HCT116 (cell line): Measurements from ENCODE around the gene KIRREL3. TPM values are rescaled to one million over a fixed set of nuclear protein-coding genes. Genes with fewer than 3 reads are reported as not detected.

Experiments used
- ATAC-seq: fragments of 200-7000 bp; cut with Tn5 transposase; 2 replicates; pipeline ENCODE4 v1.9.1; 2020; ENCODE audit warnings: mild to moderate bottlenecking, moderate library complexity
- BruUV-seq: library from RNA; stranded (reverse); fragments of 400-500 nt; replicated peaks from 2 replicates; lab custom pipeline; 2021; lab: Mats Ljungman, UMichigan
- CTCF ChIA-PET: fragments of 300-600 bp; sonication (Branson Sonifier 250); formaldehyde crosslinking; loops from one replicate; lab custom pipeline; 2021; ENCODE audit warnings: antibody characterized with exemption; lab: Charles Lee
- POLR2A ChIA-PET: fragments of 300-600, 350-600 bp; sonication (Branson Sonifier 250); formaldehyde crosslinking; loops from one replicate; lab custom pipeline; 2021; ENCODE audit warnings: antibody characterized with exemption; lab: Charles Lee
- RAD21 ChIA-PET, 2 experiments: fragments of 300-600 bp; sonication (Branson Sonifier 250); formaldehyde crosslinking; loops; one replicate each; lab custom pipeline; 2023; ENCODE audit warnings: low total read pairs in 2 of 2; ENCODE audit not compliant: uncharacterized antibody in 2 of 2, unreplicated experiment in 2 of 2, low non-redundant PET in 1 of 2; lab: Charles Lee
- DNase-seq: peaks from one replicate; pipeline ENCODE4 v3.0.0-alpha.2; 2010; ENCODE audit warnings: low read depth, low spot score
- H2AFZ ChIP-seq: fragments of 200-600 bp; shearing (Covaris generic), sonication (generic); 2 replicates; pipeline ENCODE4 v1.6.1; 2017; ENCODE audit warnings: low read depth, mixed run types, mixed read lengths, antibody characterized with exemption, low read length; ENCODE audit not compliant: poor library complexity, severe bottlenecking
- H3K27ac ChIP-seq: 2 replicates; pipeline ENCODE4 v1.5.1; 2012; ENCODE audit warnings: low read depth, low read length
- H3K27me3 ChIP-seq: fragments of 200-600 bp; sonication (generic); 2 replicates; pipeline ENCODE4 v1.6.1; 2016; ENCODE audit warnings: mixed run types, low read length, mixed read lengths; ENCODE audit not compliant: insufficient read depth
- H3K36me3 ChIP-seq, 2 experiments: fragments of 200-500 bp in 1 of 2; fragments of 200-600 bp in 1 of 2; sonication (Bioruptor generic) in 1 of 2; sonication (generic) in 1 of 2; 2 replicates each; pipeline versions ENCODE4 v1.5.1 to v1.6.1; 2014 to 2016; ENCODE audit warnings: low read length in 2 of 2, inconsistent platforms in 1 of 2, mixed read lengths in 1 of 2, mixed run types in 1 of 2; ENCODE audit not compliant: insufficient read depth in 2 of 2, control insufficient read depth in 1 of 2
- H3K4me1 ChIP-seq, 2 experiments: fragments of 200-600 bp in 1 of 2; sonication (generic) in 1 of 2; 2 replicates each; pipeline versions ENCODE4 v1.5.1 to v1.6.1; 2012 to 2017; ENCODE audit warnings: low read length in 2 of 2, inconsistent platforms in 1 of 2, mild to moderate bottlenecking in 1 of 2, mixed read lengths in 1 of 2, mixed run types in 1 of 2, moderate library complexity in 1 of 2; ENCODE audit not compliant: insufficient read depth in 2 of 2, control insufficient read depth in 1 of 2
- H3K4me2 ChIP-seq: fragments of 200-600 bp; sonication (generic); 2 replicates; pipeline ENCODE4 v1.6.1; 2017; ENCODE audit warnings: mixed run types, low read length, mixed read lengths
- H3K4me3 ChIP-seq, 2 experiments: fragments of 200-600 bp in 1 of 2; sonication (generic) in 1 of 2; replicated peaks in 1 of 2; 2 replicates each; pipeline ENCODE4 v1.5.1; 2011 to 2016; ENCODE audit warnings: low read length in 2 of 2, control low read depth in 1 of 2, low read depth in 1 of 2, mild to moderate bottlenecking in 1 of 2, mixed read lengths in 1 of 2, mixed run types in 1 of 2
- H3K79me2 ChIP-seq: fragments of 200-600 bp; sonication (generic); 2 replicates; pipeline ENCODE4 v1.6.1; 2017; ENCODE audit warnings: mild to moderate bottlenecking, mixed run types, low read length, moderate library complexity, mixed read lengths; ENCODE audit not compliant: insufficient read depth
- H3K9ac ChIP-seq: fragments of 200-600 bp; sonication (generic); 2 replicates; pipeline ENCODE4 v1.6.1; 2016; ENCODE audit warnings: low read length, mixed read lengths
- H3K9me2 ChIP-seq: fragments of 200-600 bp; sonication (generic), shearing (Covaris generic); 2 replicates; pipeline ENCODE4 v1.6.1; 2017; ENCODE audit warnings: mixed run types, mild to moderate bottlenecking, moderate library complexity; ENCODE audit not compliant: insufficient read depth
- H3K9me3 ChIP-seq, 2 experiments: fragments of 200-500 bp in 1 of 2; fragments of 200-600 bp in 1 of 2; sonication (Bioruptor generic) in 1 of 2; sonication (generic) in 1 of 2; 2 replicates each; pipeline ENCODE4 v1.6.1; 2014 to 2017; ENCODE audit warnings: low read length in 2 of 2, mixed read lengths in 2 of 2, inconsistent platforms in 1 of 2, low read depth in 1 of 2, mild to moderate bottlenecking in 1 of 2, mixed run types in 1 of 2, moderate library complexity in 1 of 2; ENCODE audit not compliant: control insufficient read depth in 1 of 2, insufficient read depth in 1 of 2
- H4K20me1 ChIP-seq: fragments of 200-600 bp; sonication (generic), shearing (Covaris generic); 2 replicates; pipeline ENCODE4 v1.6.1; 2017; ENCODE audit warnings: mixed run types, mild to moderate bottlenecking, moderate library complexity; ENCODE audit not compliant: insufficient read depth
- CBX3 ChIP-seq: IDR thresholded peaks from 2 replicates; pipeline ENCODE4 v1.6.1; 2012; ENCODE audit warnings: low read depth
- CEBPB ChIP-seq: IDR thresholded peaks from 2 replicates; pipeline ENCODE4 v1.6.1; 2012; ENCODE audit warnings: low read depth
- CTCF ChIP-seq, 3 experiments: fragments of 200-600 bp in 1 of 3; sonication (generic) in 1 of 3; IDR thresholded peaks in 2 of 3; conservative IDR thresholded peaks in 1 of 3; 2 replicates each; pipeline ENCODE4 v1.5.1; 2012 to 2017; ENCODE audit warnings: low read depth in 2 of 3, low read length in 2 of 3, antibody characterized with exemption in 1 of 3, borderline replicate concordance in 1 of 3, control low read depth in 1 of 3, mild to moderate bottlenecking in 1 of 3, mixed read lengths in 1 of 3, mixed run types in 1 of 3, moderate library complexity in 1 of 3; ENCODE audit not compliant: insufficient read depth in 1 of 3
- EGR1 ChIP-seq: IDR thresholded peaks from 2 replicates; pipeline ENCODE4 v1.6.1; 2012; ENCODE audit warnings: low read depth
- ELF1 ChIP-seq: IDR thresholded peaks from 2 replicates; pipeline ENCODE4 v1.6.1; 2012; ENCODE audit warnings: low read depth, borderline replicate concordance
- EZH2 ChIP-seq: fragments of 200-600 bp; sonication (generic); IDR thresholded peaks from 2 replicates; pipeline ENCODE4 v1.6.1; 2017; ENCODE audit warnings: antibody characterized with exemption, mixed run types
- EZH2phosphoT487 ChIP-seq: fragments of 200-600 bp; IDR thresholded peaks from 2 replicates; pipeline ENCODE4 v1.6.1; 2018; ENCODE audit warnings: antibody characterized with exemption, borderline replicate concordance
- JUND ChIP-seq: IDR thresholded peaks from 2 replicates; pipeline ENCODE4 v1.6.1; 2012
- MAX ChIP-seq: IDR thresholded peaks from 2 replicates; pipeline ENCODE4 v1.6.1; 2012
- POLR2AphosphoS5 ChIP-seq: IDR thresholded peaks from 2 replicates; pipeline ENCODE4 v1.6.1; 2011; ENCODE audit warnings: mild to moderate bottlenecking, low read depth, low read length, moderate library complexity
- RAD21 ChIP-seq: IDR thresholded peaks from 2 replicates; pipeline ENCODE4 v1.6.1; 2012; ENCODE audit warnings: low read depth, mild to moderate bottlenecking
- SIN3A ChIP-seq: IDR thresholded peaks from 2 replicates; pipeline ENCODE4 v1.6.1; 2012; ENCODE audit warnings: low read depth
- SP1 ChIP-seq: IDR thresholded peaks from 2 replicates; pipeline ENCODE4 v1.6.1; 2012; ENCODE audit warnings: low read depth
- ZFX ChIP-seq: fragments of 450-650 bp; IDR thresholded peaks from 2 replicates; pipeline ENCODE4 v1.6.1; 2017
- ZNF274 ChIP-seq: fragments of 200-500 bp; sonication (Bioruptor generic); IDR thresholded peaks from 2 replicates; pipeline ENCODE4 v1.6.1; 2014; ENCODE audit warnings: mild to moderate bottlenecking, low read depth, low read length, inconsistent platforms
- intact Hi-C: fragments of 100-400 bp; cut with micrococcal nuclease; formaldehyde crosslinking; loops from 2 replicates; pipeline ENCODE4 v1.10.0; 2022
- total RNA-seq: library from RNA; stranded (reverse); gene quantifications from one replicate; pipeline ENCODE4 v1.2.1, GENCODE V29; 2021; ENCODE audit not compliant: unreplicated experiment
- TF ChIP-seq, protein P1 (sequence below): IDR thresholded peaks from 2 replicates; pipeline ENCODE4 v1.6.1; 2012; ENCODE audit warnings: low read depth

KIRREL3 gene
- total RNA-seq, 1 experiment from 2014 or later, result not detected

GRCh38 chr11:126467471-126467870 lies 533.1 kb downstream of the KIRREL3 start:
- H4K20me1 ChIP-seq, result no peaks in the 10 kb centered on the region
- intact Hi-C loops, result no loop called here
- no peaks in the 10 kb centered on the region for H3K4me1 ChIP-seq
- TF ChIP-seq ZFX, result no peak
- TF ChIP-seq, all 23 proteins: peak for 0
- Histone ChIP-seq H3K36me3 (no peaks in the 10 kb centered on the region), H3K9me2 (no peaks in the 10 kb centered on the region), H3K9me3 (no peaks in the 10 kb centered on the region), H2AFZ (no peak overlapping the region), H3K4me3 (no peak overlapping the region), H3K4me2 (no peak overlapping the region), H3K27me3 (peaks cover 18% of the 10 kb centered on the region; the same call in 1 of the 2 replicates), H3K9ac (no peak overlapping the region), H3K79me2 (no peaks in the 10 kb centered on the region), H3K27ac (no peak overlapping the region)
- no peak for DNase-seq
- CTCF ChIA-PET, result interaction anchor here (2.8 kb wide), 1 partner anchor 13 kb away, joined by 14 read pairs; no protein-coding TSS in a partner anchor
- POLR2A ChIA-PET, result no interaction called here
- ATAC-seq, result no peak
- RAD21 ChIA-PET, result no interaction called here
- BruUV-seq, result no TSS peak

DNA sequence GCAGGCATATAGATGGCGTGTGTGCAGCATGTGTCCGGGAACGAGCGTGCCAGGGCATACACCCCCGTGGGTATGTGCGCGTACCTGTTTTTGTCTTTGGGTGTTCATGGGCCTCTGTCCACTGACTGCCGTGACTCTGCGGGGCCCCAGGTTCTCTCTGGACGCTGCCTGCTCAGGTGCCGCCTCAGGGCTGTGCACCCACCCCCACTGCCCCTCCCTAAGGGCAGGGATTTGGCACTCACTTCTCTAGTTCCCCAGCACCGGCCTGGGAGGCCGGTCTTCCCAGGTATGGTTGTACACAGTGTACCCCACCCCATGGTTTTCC lies 533.6 kb downstream of the KIRREL3 start:
- no peak for TF ChIP-seq ZFX
- TF ChIP-seq MAX, result no peak
- TF ChIP-seq EZH2phosphoT487, result no peak
- no peak for TF ChIP-seq EZH2
- no peak for TF ChIP-seq POLR2AphosphoS5
- no peak for TF ChIP-seq ZNF274
- TF ChIP-seq CTCF (IDR thresholded peaks at IDR 0.05 in 2 of 3, conservative IDR thresholded peaks at IDR 0.05 in 1 of 3; ENCODE audit: borderline replicate concordance in 1 of 3, insufficient read depth in 1 of 3, low read depth in 2 of 3, low read length in 2 of 3), result no peak
- TF ChIP-seq CEBPB, result no peak
- no peak for TF ChIP-seq SP1
- no peak for TF ChIP-seq ELF1
- TF ChIP-seq, protein P1, sequence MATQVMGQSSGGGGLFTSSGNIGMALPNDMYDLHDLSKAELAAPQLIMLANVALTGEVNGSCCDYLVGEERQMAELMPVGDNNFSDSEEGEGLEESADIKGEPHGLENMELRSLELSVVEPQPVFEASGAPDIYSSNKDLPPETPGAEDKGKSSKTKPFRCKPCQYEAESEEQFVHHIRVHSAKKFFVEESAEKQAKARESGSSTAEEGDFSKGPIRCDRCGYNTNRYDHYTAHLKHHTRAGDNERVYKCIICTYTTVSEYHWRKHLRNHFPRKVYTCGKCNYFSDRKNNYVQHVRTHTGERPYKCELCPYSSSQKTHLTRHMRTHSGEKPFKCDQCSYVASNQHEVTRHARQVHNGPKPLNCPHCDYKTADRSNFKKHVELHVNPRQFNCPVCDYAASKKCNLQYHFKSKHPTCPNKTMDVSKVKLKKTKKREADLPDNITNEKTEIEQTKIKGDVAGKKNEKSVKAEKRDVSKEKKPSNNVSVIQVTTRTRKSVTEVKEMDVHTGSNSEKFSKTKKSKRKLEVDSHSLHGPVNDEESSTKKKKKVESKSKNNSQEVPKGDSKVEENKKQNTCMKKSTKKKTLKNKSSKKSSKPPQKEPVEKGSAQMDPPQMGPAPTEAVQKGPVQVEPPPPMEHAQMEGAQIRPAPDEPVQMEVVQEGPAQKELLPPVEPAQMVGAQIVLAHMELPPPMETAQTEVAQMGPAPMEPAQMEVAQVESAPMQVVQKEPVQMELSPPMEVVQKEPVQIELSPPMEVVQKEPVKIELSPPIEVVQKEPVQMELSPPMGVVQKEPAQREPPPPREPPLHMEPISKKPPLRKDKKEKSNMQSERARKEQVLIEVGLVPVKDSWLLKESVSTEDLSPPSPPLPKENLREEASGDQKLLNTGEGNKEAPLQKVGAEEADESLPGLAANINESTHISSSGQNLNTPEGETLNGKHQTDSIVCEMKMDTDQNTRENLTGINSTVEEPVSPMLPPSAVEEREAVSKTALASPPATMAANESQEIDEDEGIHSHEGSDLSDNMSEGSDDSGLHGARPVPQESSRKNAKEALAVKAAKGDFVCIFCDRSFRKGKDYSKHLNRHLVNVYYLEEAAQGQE, result no peak
- TF ChIP-seq EGR1, result no peak
- TF ChIP-seq SIN3A, result no peak
- no peak for TF ChIP-seq CBX3
- TF ChIP-seq RAD21, result no peak
- TF ChIP-seq JUND, result no peak
- peaks cover 18% of the 10 kb centered on the region; the same call in 1 of the 2 replicates for H3K27me3 ChIP-seq
- no peak overlapping the region for H2AFZ ChIP-seq
- no peaks in the 10 kb centered on the region for H3K9me3 ChIP-seq
- RAD21 ChIA-PET, result no interaction called here
- H4K20me1 ChIP-seq, result no peaks in the 10 kb centered on the region
- H3K27ac ChIP-seq, result no peak overlapping the region
- H3K79me2 ChIP-seq, result no peaks in the 10 kb centered on the region
- POLR2A ChIA-PET, result no interaction called here
- ATAC-seq (no peak), DNase-seq (no peak)
- H3K36me3 ChIP-seq, result no peaks in the 10 kb centered on the region
- no peak overlapping the region for H3K4me3 ChIP-seq
- intact Hi-C loops, result no loop called here
- CTCF ChIA-PET, result no interaction called here
- no peak overlapping the region for H3K9ac ChIP-seq
- BruUV-seq, result no TSS peak
- H3K9me2 ChIP-seq, result no peaks in the 10 kb centered on the region
- no peak overlapping the region for H3K4me2 ChIP-seq
- H3K4me1 ChIP-seq, result no peaks in the 10 kb centered on the region
